Stimulated activated CD4-positive, alpha-beta T cell treated with anti-CD3 and anti-CD28 coated beads, Interleukin-1b, Interleukin-23, amount 100 ng/mL, for 24 hours (primary cell): Measurements from ENCODE around the gene TTYH3.
"Not testable (repeated sequence)": the region's sequence is repeated elsewhere in the genome, so short reads cannot be mapped to it uniquely, and the experiment has no call there.

Experiments
- DNase-seq, 4 experiments: peaks; one replicate each; pipeline ENCODE4 v3.0.0-alpha.2; 2020; ENCODE audit warnings: low read depth in 4 of 4, low spot score in 1 of 4

Gene TTYH3

GRCh38 chr7:2681929-2682799, 50.4 kb downstream of the TTYH3 start:
- no peak for DNase-seq

GRCh38 chr7:2684501-2684900, 52.7 kb downstream of the TTYH3 start:
- DNase-seq, result no peak

DNA sequence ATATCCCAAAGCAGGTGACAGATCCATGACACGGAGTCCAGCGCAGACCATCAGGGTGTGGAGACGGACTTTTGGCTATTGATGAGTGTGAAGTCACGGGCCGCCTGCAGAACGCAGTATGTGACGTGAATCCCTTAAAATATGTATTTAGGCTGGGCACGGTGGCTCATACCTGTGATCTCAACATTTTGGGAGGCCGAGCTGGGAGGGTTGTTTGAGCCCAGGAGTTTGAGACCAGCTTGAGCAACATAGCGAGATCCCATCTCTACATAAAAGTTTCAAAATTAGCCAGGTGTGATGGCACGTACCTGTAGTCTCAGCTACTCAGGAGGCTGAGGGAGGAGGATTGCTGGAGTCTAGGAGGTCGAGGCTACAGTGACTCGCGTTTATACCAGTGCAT, 54.3 kb downstream of the TTYH3 start:
- DNase-seq, result no peak

DNA sequence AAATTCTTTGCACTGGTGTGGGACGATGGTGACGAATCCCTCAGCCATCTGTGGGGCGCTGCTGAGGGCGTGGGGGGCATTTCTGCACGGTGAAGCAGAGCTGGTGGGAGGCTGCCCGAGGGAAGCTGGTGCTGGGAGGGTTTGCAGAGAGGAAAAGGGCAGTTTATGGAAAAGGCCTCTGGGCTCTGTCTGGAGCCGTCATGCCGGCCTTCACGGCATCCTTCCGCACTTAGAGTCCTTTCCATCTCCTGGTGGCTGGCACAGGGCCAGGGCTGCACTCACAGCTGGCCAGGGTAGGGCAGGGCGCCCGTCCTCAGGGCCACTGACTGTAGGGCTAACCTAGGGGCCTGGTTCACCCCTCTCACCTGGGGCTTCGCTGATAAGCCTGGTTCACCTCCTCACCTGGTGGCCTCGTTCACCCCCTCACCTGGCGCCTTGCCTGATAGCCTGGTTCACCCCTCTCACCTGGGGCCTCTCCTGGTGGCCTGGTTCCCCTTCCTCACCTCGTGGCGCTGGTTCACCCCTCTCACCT, 55.6 kb downstream of the TTYH3 start:
- DNase-seq, result no peak

DNA sequence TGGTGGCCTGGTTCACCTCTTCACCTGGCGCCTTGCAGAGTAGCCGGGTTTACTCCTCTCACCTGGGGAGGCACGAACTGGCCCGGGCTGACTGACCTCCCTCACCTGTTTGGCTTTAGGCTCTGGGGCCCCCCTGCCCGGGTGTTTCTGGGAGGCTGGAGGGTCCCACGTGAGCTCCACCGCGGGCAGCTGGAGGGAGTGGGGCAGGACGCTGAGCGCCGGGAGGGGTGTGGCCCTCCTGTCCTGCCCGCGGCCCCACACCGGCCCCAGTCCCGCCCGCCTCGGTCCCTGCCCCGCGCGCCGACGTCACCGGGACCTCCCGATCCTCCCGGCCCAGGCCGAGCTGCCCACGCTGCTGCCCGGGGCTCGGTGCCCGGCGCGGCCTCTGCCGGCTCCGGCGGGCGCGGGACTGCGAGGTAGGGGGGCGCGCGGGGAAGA, 56.1 kb downstream of the TTYH3 start, which contains the start of gene AMZ1:
TSS of gene AMZ1 (plus strand) at position 322 of the 438 bp plus-strand sequence. CDS start 12,250 bp downstream, outside the sequence.
- DNase-seq, result no peak

- DNase-seq, result no peak
Observed at GRCh38 chr7:2688409-2689342, 56.9 kb downstream of the TTYH3 start.

DNA sequence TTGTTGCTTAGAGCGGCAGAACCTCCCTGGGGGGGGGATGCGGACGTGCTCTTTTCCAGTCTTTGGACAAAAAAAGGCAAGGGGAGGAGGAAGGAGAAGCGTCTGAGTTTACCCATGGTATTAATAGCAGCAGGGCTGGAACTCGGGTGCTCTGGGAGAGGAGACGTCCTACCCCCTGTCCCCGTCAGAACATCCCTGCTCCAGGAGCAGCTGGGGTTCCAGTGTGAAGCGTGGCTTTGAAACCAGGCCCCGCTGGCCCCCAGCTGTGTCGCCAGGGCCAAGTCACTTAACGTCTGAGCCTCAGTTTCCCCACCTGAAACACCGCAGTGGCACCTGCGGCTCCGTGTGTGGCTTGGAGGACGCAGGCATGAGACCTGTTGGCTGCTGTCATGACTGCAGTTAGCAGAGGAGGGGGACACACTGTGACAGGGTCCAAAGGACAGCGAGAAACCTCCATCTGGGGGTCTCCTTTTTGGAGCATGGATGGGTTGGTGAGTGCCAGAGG, 57.6 kb downstream of the TTYH3 start:
- no peak for DNase-seq

DNA sequence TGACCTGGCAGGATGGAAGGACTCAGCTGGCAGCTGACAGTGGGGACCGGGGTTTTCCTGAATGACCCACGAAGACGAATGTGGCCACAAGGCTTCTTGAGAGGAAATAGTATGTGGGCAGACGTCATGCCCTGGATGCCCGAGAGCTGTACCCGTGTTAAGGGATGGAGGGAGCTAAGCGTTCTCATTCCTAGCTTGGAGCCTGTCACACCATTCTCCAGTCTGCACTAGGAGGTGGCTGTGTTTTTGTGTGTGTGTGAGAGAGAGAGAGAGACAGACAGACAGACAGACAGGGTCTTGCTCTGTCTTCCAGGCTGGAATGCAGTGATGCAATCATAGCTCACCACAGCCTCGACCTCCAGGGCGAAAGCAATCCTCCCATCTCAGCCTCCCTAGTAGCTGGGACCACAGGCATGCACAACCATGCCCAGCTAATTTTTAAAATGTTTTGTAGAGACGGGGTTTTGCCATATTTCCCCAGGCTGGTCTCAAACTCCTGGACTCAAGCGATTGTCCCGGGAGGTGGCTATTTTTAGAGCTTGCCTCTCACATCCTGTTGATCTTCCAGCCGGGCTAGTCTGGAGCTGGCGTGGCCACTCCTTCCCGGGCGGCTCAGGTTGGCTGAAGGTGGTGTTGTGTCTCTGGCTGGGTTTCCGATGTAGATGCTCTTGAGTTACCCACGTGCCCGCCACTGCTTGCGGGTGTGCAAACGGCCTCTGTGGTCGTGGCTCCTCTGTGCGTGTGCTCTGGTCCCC, 58.3 kb downstream of the TTYH3 start:
- no peak for DNase-seq

DNA sequence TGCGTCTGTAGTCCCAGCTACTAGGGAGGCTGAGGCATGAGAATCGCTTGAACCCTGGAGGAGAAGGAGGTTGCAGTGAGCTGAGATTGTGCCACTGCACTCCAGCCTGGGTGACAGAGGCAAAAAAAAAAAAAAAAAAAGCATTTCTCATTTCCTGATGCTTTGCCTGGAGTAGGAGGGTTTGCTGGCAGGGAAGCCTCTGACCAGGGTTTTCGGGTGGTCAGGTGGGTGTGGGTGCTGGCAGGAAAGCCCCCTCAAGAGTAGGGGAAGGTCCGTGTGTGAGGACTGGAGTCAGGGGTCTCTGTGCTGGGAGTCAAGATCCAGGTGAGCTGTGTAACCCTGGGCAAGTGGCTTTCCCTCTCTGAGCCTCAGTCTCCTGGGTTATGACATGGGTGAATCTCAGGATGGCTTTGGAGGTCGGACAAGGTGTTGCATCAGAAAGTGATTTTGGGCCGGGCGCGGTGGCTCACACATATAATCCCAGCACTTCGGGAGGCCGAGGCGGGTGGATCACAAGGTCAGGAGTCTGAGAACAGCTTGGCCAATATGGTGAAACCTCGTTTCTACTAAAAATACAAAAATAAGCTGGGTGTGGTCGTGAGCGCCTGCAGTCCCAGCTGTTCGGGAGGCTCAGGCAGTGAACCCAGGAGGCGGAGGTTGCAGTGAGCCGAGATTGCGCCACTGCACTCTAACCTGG, 59.4 kb downstream of the TTYH3 start:
- no peak for DNase-seq

DNA sequence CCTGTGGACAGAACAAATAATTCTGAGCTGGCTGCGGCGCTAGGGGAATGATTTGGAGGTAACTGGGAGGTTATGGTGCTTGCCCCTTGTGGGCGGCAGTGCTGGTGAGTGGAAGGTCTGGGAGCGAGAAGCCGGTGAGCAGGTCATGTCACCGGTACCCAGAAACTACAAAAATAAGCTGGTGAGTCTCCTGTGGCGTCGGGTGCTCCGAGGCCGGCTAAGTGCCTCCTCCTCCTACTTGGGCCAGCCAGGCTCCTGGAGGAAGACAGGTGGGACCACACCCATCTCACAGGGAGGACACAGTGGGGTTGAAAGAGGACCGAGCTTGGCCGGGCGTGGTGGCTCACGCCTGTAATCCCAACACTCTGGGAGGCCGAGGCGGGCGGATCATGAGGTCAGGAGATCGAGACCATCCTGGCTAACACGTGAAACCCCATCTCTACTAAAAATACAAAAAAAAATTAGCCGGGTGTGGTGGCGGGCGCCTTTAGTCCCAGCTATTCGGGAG, 60.2 kb downstream of the TTYH3 start:
- not testable (repeated sequence) for DNase-seq

DNA sequence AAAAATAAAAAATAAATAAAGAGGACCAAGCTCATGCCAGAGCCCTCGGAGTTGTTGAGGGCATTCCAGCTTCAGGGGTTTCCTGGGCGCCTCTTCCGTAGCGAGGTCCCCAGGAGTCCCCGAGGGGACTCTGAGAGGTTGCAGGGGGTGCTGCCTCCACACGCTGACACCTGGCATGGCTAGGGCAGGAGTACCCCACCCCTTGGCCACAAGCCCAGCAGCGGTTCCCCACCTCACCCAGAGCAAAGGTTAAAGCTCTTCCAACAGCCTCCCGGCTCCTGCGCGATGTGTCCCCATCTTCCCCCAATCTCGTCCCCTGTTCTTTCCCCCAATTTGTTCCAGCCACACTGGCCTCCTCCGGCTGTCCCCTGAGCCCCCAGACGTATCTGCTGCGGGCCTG, 60.8 kb downstream of the TTYH3 start:
- DNase-seq, result no peak

GRCh38 chr7:2693420-2694121, 61.8 kb downstream of the TTYH3 start:
- DNase-seq, result not testable (repeated sequence)

DNA sequence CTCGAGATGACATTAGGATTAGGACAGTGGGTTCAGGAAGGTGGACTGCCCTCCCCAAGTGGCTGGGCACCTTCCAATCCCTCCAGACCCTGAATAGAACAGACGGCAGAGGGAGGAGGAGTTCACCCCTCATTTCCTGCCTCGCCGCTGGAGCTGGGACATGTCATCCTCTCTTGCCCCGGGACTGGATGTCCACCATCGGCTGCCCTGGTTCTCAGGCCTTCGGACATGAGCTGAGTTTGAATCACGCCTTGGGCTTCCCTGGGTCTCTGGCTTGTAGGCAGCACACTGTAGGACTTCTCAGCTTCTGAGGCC, 62.3 kb downstream of the TTYH3 start:
- not testable (repeated sequence) for DNase-seq

GRCh38 chr7:2698581-2699288, 66.9 kb downstream of the TTYH3 start:
- peak in 2 of 4 experiments; percentile 20 to 37 for DNase-seq

GRCh38 chr7:2699289-2699620, 67.5 kb downstream of the TTYH3 start:
- no peak for DNase-seq

GRCh38 chr7:2700141-2700850, 68.5 kb downstream of the TTYH3 start:
- no peak for DNase-seq

DNA sequence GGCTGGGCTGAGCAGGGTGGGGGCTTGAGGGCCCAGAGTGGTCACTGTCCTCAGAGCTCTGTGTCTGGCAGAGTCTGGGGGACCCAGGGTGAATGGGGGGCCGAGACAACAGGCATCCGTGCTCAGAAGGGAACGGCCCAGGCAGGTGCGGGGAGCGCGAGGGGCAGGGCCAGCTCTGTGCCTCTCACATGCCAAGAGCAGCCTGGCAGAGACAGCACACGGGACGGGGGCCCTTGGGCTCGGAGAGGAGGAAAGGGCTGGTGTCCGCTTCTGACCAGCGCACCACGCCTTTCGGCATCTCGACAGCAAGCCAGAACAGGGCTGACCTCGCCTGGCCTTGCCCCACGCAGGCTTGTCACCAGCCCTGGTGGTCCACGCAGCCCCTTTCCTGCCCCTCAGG, 69.6 kb downstream of the TTYH3 start:
- DNase-seq, result no peak
